MCF 10A (cell line): ENCODE measurements around the gene PGM2. TPM values are rescaled to one million over a fixed set of nuclear protein-coding genes. Genes with fewer than 3 reads are reported as not detected.

ENCODE experiments used
- BruUV-seq: library from RNA; stranded (reverse); fragments of 400-500 nt; replicated peaks from 2 replicates; lab custom pipeline; 2021; lab: Mats Ljungman, UMichigan
- CTCF ChIA-PET: fragments of 300-600 bp; sonication (Branson Sonifier 250); formaldehyde crosslinking; extraction: SDS; loops from one replicate; lab custom pipeline; 2021; ENCODE audit warnings: antibody characterized with exemption, inconsistent platforms; lab: Yijun Ruan, JAX
- POLR2A ChIA-PET: fragments of 300-600, 350-650 bp; sonication (Branson Sonifier 250); formaldehyde crosslinking; extraction: SDS; loops from one replicate; lab custom pipeline; 2020; ENCODE audit warnings: antibody characterized with exemption, inconsistent platforms; lab: Yijun Ruan, JAX
- DNase-seq: peaks from one replicate; pipeline ENCODE4 v3.0.0-alpha.2; 2018; ENCODE audit not compliant: unreplicated experiment
- H3K27ac Mint-ChIP-seq: one replicate; pipeline ENCODE4 v1.8.0; 2022; ENCODE audit warnings: mild to moderate bottlenecking, low read depth, mixed read lengths; ENCODE audit not compliant: unreplicated experiment
- H3K27me3 Mint-ChIP-seq: one replicate; pipeline ENCODE4 v1.8.0; 2022; ENCODE audit warnings: mixed read lengths; ENCODE audit not compliant: insufficient read depth, unreplicated experiment
- H3K36me3 Mint-ChIP-seq: one replicate; pipeline ENCODE4 v1.8.0; 2022; ENCODE audit warnings: mild to moderate bottlenecking, moderate library complexity, mixed read lengths; ENCODE audit not compliant: insufficient read depth, unreplicated experiment
- H3K4me1 Mint-ChIP-seq: one replicate; pipeline ENCODE4 v1.8.0; 2022; ENCODE audit warnings: mixed read lengths; ENCODE audit not compliant: insufficient read depth, unreplicated experiment
- H3K4me3 Mint-ChIP-seq: one replicate; pipeline ENCODE4 v1.8.0; 2022; ENCODE audit warnings: mild to moderate bottlenecking, moderate library complexity, mixed read lengths; ENCODE audit not compliant: unreplicated experiment
- H3K9me3 Mint-ChIP-seq: one replicate; pipeline ENCODE4 v1.8.0; 2022; ENCODE audit warnings: mixed read lengths; ENCODE audit not compliant: unreplicated experiment
- intact Hi-C: fragments of 100-400 bp; cut with micrococcal nuclease; formaldehyde crosslinking; loops from 2 replicates; pipeline ENCODE4 v1.14.1; 2022
- total RNA-seq: library from RNA; stranded (reverse); gene quantifications from 2 replicates; pipeline ENCODE4 v1.2.3, GENCODE V29; 2022
- TF ChIP-seq, protein P1 (sequence below): fragments of 200-600 bp; IDR thresholded peaks from one replicate; pipeline ENCODE4 v1.8.0; 2022; ENCODE audit warnings: antibody characterized with exemption, mild to moderate bottlenecking; ENCODE audit not compliant: unreplicated experiment

Gene PGM2
- total RNA-seq, 1 experiment from 2014 or later: 27.9 TPM

- BruUV-seq: no TSS peak
- H3K27ac Mint-ChIP-seq: no peak overlapping the region
- H3K36me3 Mint-ChIP-seq: peaks cover 80% of the 10 kb centered on the region
- peaks cover 10% of the 10 kb centered on the region for H3K4me1 Mint-ChIP-seq
- CTCF ChIA-PET: interaction anchor here (0.6 to 1.1 kb wide), 3 partner anchors 17 to 142 kb away, joined by 3 to 5 read pairs (median 3); no protein-coding TSS in a partner anchor
- TF ChIP-seq, protein P1, sequence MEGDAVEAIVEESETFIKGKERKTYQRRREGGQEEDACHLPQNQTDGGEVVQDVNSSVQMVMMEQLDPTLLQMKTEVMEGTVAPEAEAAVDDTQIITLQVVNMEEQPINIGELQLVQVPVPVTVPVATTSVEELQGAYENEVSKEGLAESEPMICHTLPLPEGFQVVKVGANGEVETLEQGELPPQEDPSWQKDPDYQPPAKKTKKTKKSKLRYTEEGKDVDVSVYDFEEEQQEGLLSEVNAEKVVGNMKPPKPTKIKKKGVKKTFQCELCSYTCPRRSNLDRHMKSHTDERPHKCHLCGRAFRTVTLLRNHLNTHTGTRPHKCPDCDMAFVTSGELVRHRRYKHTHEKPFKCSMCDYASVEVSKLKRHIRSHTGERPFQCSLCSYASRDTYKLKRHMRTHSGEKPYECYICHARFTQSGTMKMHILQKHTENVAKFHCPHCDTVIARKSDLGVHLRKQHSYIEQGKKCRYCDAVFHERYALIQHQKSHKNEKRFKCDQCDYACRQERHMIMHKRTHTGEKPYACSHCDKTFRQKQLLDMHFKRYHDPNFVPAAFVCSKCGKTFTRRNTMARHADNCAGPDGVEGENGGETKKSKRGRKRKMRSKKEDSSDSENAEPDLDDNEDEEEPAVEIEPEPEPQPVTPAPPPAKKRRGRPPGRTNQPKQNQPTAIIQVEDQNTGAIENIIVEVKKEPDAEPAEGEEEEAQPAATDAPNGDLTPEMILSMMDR: no peak
- no peaks in the 10 kb centered on the region for H3K27me3 Mint-ChIP-seq
- intact Hi-C loops: no loop called here
- DNase-seq: no peak
- no peak overlapping the region for H3K4me3 Mint-ChIP-seq
- H3K9me3 Mint-ChIP-seq: no peaks in the 10 kb centered on the region
- POLR2A ChIA-PET: interaction anchor here (0.7 to 2.5 kb wide), 4 partner anchors 9 to 62 kb away, joined by 3 to 11 read pairs (median 4); partner anchors contain the start of gene PGM2
Observed at GRCh38 chr4:37835806-37836205, 9.3 kb downstream of the PGM2 start.

- Mint-ChIP-seq H3K4me1 (peaks cover 10% of the 10 kb centered on the region), H3K27ac (no peak overlapping the region), H3K27me3 (no peaks in the 10 kb centered on the region), H3K36me3 (peaks cover 78% of the 10 kb centered on the region), H3K4me3 (no peak overlapping the region), H3K9me3 (no peaks in the 10 kb centered on the region)
- TF ChIP-seq, protein P1: no peak
- no TSS peak for BruUV-seq
- CTCF ChIA-PET: interaction anchor here (0.6 to 1.1 kb wide), 3 partner anchors 16 to 142 kb away, joined by 3 to 5 read pairs (median 3); no protein-coding TSS in a partner anchor
- intact Hi-C loops: no loop called here
- POLR2A ChIA-PET: interaction anchor here (0.7 to 2.5 kb wide), 4 partner anchors 9 to 62 kb away, joined by 3 to 11 read pairs (median 4); partner anchors contain the start of gene PGM2
- DNase-seq: no peak
Observed at GRCh38 chr4:37836274-37836673, 9.8 kb downstream of the PGM2 start.

- no peaks in the 10 kb centered on the region for H3K9me3 Mint-ChIP-seq
- DNase-seq: no peak
- no peak overlapping the region for H3K27ac Mint-ChIP-seq
- peaks cover 10% of the 10 kb centered on the region for H3K4me1 Mint-ChIP-seq
- H3K27me3 Mint-ChIP-seq: no peaks in the 10 kb centered on the region
- CTCF ChIA-PET: interaction anchor here (0.5 to 1.1 kb wide), 3 partner anchors 16 to 200 kb away, joined by 3 to 5 read pairs (median 3); no protein-coding TSS in a partner anchor
- TF ChIP-seq, protein P1: no peak
- H3K4me3 Mint-ChIP-seq: no peak overlapping the region
- POLR2A ChIA-PET: interaction anchor here (0.5 to 2.5 kb wide), 3 partner anchors 10 to 61 kb away, joined by 3 to 11 read pairs (median 3); partner anchors contain the start of gene PGM2
- H3K36me3 Mint-ChIP-seq: peaks cover 78% of the 10 kb centered on the region
- intact Hi-C loops: no loop called here
- no TSS peak for BruUV-seq
Observed at GRCh38 chr4:37836838-37837440, 10.5 kb downstream of the PGM2 start.

DNA sequence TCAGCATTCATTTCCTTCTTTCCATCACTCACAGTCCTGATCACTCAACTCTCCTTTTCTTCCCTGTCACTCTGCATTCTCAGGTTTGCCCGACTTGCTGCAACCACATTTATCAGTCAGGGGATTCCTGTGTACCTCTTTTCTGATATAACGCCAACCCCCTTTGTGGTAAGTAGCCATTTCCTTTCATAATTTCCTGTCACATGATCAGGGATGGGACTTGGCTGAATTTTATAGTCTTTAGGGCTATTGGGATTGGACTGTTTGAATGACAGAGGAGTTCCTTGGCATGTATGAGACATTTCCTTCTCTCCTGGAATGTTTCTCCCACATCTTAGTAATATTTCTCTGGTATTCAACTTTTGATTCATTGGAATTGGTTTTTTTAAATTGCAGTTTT, 11.0 kb downstream of the PGM2 start:
- H3K9me3 Mint-ChIP-seq: no peaks in the 10 kb centered on the region
- DNase-seq: peak; percentile 61
- POLR2A ChIA-PET: interaction anchor here (0.5 to 2.5 kb wide), 4 partner anchors 11 to 28 kb away, joined by 3 to 11 read pairs (median 6); partner anchors contain the start of gene PGM2
- H3K27me3 Mint-ChIP-seq: no peaks in the 10 kb centered on the region
- no peak overlapping the region for H3K27ac Mint-ChIP-seq
- TF ChIP-seq, protein P1: no peak
- H3K36me3 Mint-ChIP-seq: peaks cover 75% of the 10 kb centered on the region
- BruUV-seq: no TSS peak
- H3K4me3 Mint-ChIP-seq: no peak overlapping the region
- H3K4me1 Mint-ChIP-seq: peaks cover 10% of the 10 kb centered on the region
- intact Hi-C loops: no loop called here
- CTCF ChIA-PET: interaction anchor here (0.5 to 1.2 kb wide), 3 partner anchors 13 to 200 kb away, joined by 3 to 4 read pairs (median 3); no protein-coding TSS in a partner anchor
